ENCODE measurements around the gene LYPD6B. TPM values are rescaled to one million over a fixed set of nuclear protein-coding genes. Genes with fewer than 3 reads are reported as not detected.

Gene LYPD6B
- total RNA-seq, 1 experiment from 2014 or later = 0.37 TPM

- Mint-ChIP-seq H3K4me1 (ENCODE audit: insufficient read depth, unreplicated experiment) (no peaks in the 10 kb centered on the region), H3K9me3 (ENCODE audit: unreplicated experiment) (no peaks in the 10 kb centered on the region), H3K4me3 (ENCODE audit: unreplicated experiment) (no peak overlapping the region), H3K27me3 (ENCODE audit: insufficient read depth, unreplicated experiment) (no peaks in the 10 kb centered on the region), H3K27ac (ENCODE audit: low read depth, unreplicated experiment) (no peak overlapping the region), H3K36me3 (ENCODE audit: insufficient read depth, unreplicated experiment) (no peaks in the 10 kb centered on the region)
- no peak for DNase-seq (ENCODE audit: unreplicated experiment)
- TF ChIP-seq CTCF (IDR thresholded peaks at IDR 0.05; ENCODE audit: unreplicated experiment) = no peak
- POLR2A ChIA-PET = no interaction called here
- intact Hi-C loops (cut with micrococcal nuclease) = no loop called here
- no TSS peak for BruUV-seq (replicated peaks)
- CTCF ChIA-PET = interaction anchor here (0.8 kb wide), 1 partner anchor 227 kb away, joined by 4 read pairs; the partner anchor contains the start of gene LYPD6
Observed at GRCh38 chr2:149103081-149103620, 64.7 kb downstream of the LYPD6B start.

- no peaks in the 10 kb centered on the region for H3K27me3 Mint-ChIP-seq (ENCODE audit: insufficient read depth, unreplicated experiment)
- no peaks in the 10 kb centered on the region for H3K4me1 Mint-ChIP-seq (ENCODE audit: insufficient read depth, unreplicated experiment)
- no TSS peak for BruUV-seq (replicated peaks)
- no peak overlapping the region for H3K4me3 Mint-ChIP-seq (ENCODE audit: unreplicated experiment)
- no peaks in the 10 kb centered on the region for H3K36me3 Mint-ChIP-seq (ENCODE audit: insufficient read depth, unreplicated experiment)
- no peaks in the 10 kb centered on the region for H3K9me3 Mint-ChIP-seq (ENCODE audit: unreplicated experiment)
- no peak for DNase-seq (ENCODE audit: unreplicated experiment)
- no peak for TF ChIP-seq CTCF (IDR thresholded peaks at IDR 0.05; ENCODE audit: unreplicated experiment)
- no peak overlapping the region for H3K27ac Mint-ChIP-seq (ENCODE audit: low read depth, unreplicated experiment)
- ChIA-PET CTCF (no interaction called here), POLR2A (no interaction called here)
- intact Hi-C loops (cut with micrococcal nuclease) = no loop called here
Observed at GRCh38 chr2:149104221-149104620, 65.7 kb downstream of the LYPD6B start.

- no peak overlapping the region for H3K27ac Mint-ChIP-seq (ENCODE audit: low read depth, unreplicated experiment)
- BruUV-seq (replicated peaks) = no TSS peak
- no peak for TF ChIP-seq CTCF (IDR thresholded peaks at IDR 0.05; ENCODE audit: unreplicated experiment)
- intact Hi-C loops (cut with micrococcal nuclease) = no loop called here
- H3K4me3 Mint-ChIP-seq (ENCODE audit: unreplicated experiment) = no peak overlapping the region
- H3K36me3 Mint-ChIP-seq (ENCODE audit: insufficient read depth, unreplicated experiment) = no peaks in the 10 kb centered on the region
- ChIA-PET CTCF (interaction anchor here (0.6 kb wide), 1 partner anchor 20 kb away, joined by 3 read pairs; no protein-coding TSS in a partner anchor), POLR2A (no interaction called here)
- DNase-seq (ENCODE audit: unreplicated experiment) = no peak
- no peaks in the 10 kb centered on the region for H3K4me1 Mint-ChIP-seq (ENCODE audit: insufficient read depth, unreplicated experiment)
- peaks cover 11% of the 10 kb centered on the region for H3K27me3 Mint-ChIP-seq (ENCODE audit: insufficient read depth, unreplicated experiment)
- no peaks in the 10 kb centered on the region for H3K9me3 Mint-ChIP-seq (ENCODE audit: unreplicated experiment)
Observed at GRCh38 chr2:149112068-149112467, 73.6 kb downstream of the LYPD6B start.

GRCh38 chr2:149112713-149113112 is 74.2 kb downstream of the LYPD6B start:
- H3K9me3 Mint-ChIP-seq (ENCODE audit: unreplicated experiment) = no peaks in the 10 kb centered on the region
- CTCF ChIA-PET = no interaction called here

More at GRCh38 chr2:149112713-149113112, 74.2 kb downstream of the LYPD6B start:
- no peak for DNase-seq (ENCODE audit: unreplicated experiment)
- BruUV-seq (replicated peaks) = no TSS peak
- TF ChIP-seq CTCF (IDR thresholded peaks at IDR 0.05; ENCODE audit: unreplicated experiment) = no peak
- H3K27ac Mint-ChIP-seq (ENCODE audit: low read depth, unreplicated experiment) = no peak overlapping the region
- POLR2A ChIA-PET = no interaction called here
- no peak overlapping the region for H3K4me3 Mint-ChIP-seq (ENCODE audit: unreplicated experiment)
- intact Hi-C loops (cut with micrococcal nuclease) = no loop called here
- peaks cover 11% of the 10 kb centered on the region for H3K27me3 Mint-ChIP-seq (ENCODE audit: insufficient read depth, unreplicated experiment)
- H3K36me3 Mint-ChIP-seq (ENCODE audit: insufficient read depth, unreplicated experiment) = no peaks in the 10 kb centered on the region
- H3K4me1 Mint-ChIP-seq (ENCODE audit: insufficient read depth, unreplicated experiment) = no peaks in the 10 kb centered on the region

All from MCF 10A (cell line).